ENCODE results near the gene CPM.

DNA sequence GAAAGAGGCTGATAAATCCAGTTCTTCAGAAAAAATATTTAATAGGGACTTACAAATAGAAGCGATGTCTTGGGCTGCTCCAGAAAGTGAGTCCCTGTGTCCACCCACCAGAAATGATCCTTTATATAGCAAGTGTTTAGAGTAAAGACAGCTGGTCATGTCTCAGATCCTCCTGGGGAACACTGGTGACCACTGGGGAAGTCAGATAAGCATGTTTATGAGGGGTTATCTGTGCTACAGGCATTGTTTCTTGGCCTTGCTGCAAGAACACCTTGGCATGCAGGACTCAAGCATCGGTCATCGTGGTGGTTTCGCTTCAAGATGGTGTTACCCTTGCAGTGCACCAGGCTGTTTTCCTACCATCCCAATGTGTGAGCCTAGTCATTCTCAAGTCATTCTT is 27.2 kb downstream of the CPM start:
- no peak for TF ChIP-seq CTCF (conservative IDR thresholded peaks at IDR 0.05)
- no peak for TF ChIP-seq ZFX (IDR thresholded peaks at IDR 0.05)
